ENCODE measurements around the gene CCS. TPM values are rescaled to one million over a fixed set of nuclear protein-coding genes. Genes with fewer than 3 reads are reported as not detected.

CCS gene
- total and polyA plus RNA-seq, 4 donors, result 25.7 to 287 (median 38.9) TPM

DNA sequence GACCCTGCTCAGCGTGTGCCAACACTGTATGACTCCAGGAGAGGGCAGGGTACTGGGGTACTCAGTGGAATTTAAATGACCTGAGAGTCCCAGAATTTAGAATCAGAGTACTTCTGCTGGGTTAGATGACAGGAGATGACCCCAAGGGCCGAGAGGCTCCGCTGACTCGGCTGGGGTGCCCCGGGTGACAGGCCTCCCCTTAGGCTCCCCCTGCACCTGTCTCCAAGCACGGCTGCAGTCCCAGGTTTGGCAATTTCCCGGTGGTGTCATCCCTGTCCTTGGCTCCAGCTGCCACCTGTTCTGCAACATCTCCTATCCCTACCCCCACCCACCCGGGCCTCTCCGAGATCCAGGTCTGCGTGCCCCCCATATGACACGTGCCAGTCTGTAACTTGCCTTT, 44.9 kb upstream of the CCS start:
- Histone ChIP-seq H3K4me1 (ENCODE audit: control insufficient read depth in 1 of 2, insufficient read depth in 2 of 2, low read length in 2 of 2) (no peaks in the 10 kb centered on the region), H3K36me3 (ENCODE audit: control insufficient read depth in 1 of 2, insufficient read depth in 2 of 2, low read length in 1 of 2) (no peaks in the 10 kb centered on the region), H3K9me3 (ENCODE audit: control insufficient read depth, low read length) (no peaks in the 10 kb centered on the region), H3K27me3 (ENCODE audit: control insufficient read depth in 1 of 2, insufficient read depth in 2 of 2, low read length in 1 of 2) (no peaks in the 10 kb centered on the region), H3K4me3 (ENCODE audit: low read length in 2 of 2) (no peak overlapping the region), H3K27ac (ENCODE audit: low read depth in 1 of 2, low read length in 2 of 2) (no peak overlapping the region)
- DNase-seq, result no peak
- intact Hi-C loops (cut with DNase I), result no loop called here
- ATAC-seq (ENCODE audit: low FRiP score), result no peak
- WGBS, 2 donors, result 49 to 62% methylated on average over 11 of the region's 11 CpGs

DNA sequence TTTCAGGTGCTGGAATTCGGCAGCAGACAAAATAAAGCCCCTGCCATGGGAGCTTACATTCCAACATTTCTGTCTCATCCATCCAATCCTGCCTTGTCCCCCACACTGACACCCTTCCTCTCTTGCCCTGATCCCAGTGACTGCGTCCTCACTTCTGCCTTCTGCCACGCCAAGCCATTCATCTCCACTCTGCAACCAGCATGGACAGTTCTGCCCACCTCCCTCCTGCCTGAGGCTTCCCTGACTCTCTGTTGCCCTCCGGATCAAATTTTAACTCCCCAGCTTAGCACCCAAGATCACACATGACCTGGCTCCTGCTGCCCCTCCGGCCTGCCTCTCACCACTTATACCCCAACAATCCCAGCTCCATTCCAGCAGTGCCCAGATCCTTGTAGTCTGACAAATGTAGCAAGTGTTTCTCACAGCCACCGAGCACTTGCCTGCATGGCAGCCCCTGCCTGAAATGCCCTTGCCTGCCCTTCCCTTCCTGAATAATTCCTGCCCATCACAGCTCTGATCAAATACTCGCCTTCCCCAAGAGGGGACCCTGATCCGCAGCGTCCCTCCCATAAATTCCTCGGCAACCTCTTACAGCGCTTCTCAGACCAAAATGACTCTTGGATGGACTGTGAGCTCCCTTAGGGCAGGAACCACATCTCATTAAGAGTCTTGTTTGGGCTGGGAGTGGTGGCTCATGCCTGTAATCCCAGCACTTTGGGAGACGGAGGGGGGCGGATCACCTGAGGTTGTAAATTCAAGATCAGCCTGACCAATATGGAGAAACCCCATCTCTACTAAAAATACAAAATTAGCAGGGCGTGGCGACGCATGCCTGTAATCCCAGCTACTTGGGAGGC, 44.0 kb upstream of the CCS start:
- H3K4me1 ChIP-seq (ENCODE audit: control insufficient read depth in 1 of 2, insufficient read depth in 2 of 2, low read length in 2 of 2), result no peaks in the 10 kb centered on the region
- no peak overlapping the region for H3K4me3 ChIP-seq (ENCODE audit: low read length in 2 of 2)
- ATAC-seq (ENCODE audit: low FRiP score), result no peak
- WGBS, 2 donors, result 56 to 58% methylated on average over 16 of the region's 16 CpGs
- no peaks in the 10 kb centered on the region for H3K9me3 ChIP-seq (ENCODE audit: control insufficient read depth, low read length)
- H3K27ac ChIP-seq (ENCODE audit: low read depth in 1 of 2, low read length in 2 of 2), result no peak overlapping the region
- intact Hi-C loops (cut with DNase I), result no loop called here
- DNase-seq, result no peak
- no peaks in the 10 kb centered on the region for H3K36me3 ChIP-seq (ENCODE audit: control insufficient read depth in 1 of 2, insufficient read depth in 2 of 2, low read length in 1 of 2)
- H3K27me3 ChIP-seq (ENCODE audit: control insufficient read depth in 1 of 2, insufficient read depth in 2 of 2, low read length in 1 of 2), result no peaks in the 10 kb centered on the region

DNA sequence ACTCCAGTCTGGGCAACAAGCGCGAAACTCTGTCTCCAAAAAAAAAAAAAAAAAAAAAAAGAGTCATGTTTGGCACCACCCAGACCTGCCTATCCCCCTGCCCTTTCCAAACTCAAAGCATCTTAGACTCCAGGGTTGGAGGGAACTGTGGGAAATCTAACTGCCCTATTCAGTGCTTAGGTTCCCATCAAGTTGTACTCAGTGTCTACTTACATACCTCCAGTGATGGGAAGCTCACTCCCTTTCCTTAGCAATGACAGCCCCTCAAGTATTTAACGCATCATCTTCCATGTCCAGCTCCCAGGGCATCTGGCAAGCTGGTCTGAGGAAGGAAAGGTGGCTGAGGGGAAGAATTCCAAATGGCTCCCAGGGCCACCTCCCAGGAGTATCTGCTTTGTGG, 43.3 kb upstream of the CCS start:
- H3K36me3 ChIP-seq (ENCODE audit: control insufficient read depth in 1 of 2, insufficient read depth in 2 of 2, low read length in 1 of 2), result no peaks in the 10 kb centered on the region
- intact Hi-C loops (cut with DNase I), result no loop called here
- ATAC-seq (ENCODE audit: low FRiP score), result no peak

DNA sequence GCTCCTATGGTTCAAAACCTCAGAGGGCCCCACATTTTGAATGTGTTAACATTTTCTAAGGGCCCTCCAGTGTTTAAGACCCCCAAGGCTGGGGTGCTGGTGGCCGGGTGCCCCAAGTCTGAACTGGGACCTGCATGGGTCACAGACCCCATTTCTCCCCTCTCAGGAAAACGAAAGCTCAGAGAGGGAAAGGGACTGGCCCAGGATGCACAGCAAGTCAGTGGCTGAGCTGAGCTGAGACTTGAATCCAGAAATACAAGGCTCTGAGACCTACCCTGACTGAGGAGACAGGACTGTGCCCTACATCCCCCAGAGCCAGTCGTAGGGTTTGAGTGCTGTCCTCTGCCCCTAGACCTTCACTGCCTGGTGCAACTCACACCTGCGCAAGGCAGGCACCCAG, 42.1 kb upstream of the CCS start:
- Histone ChIP-seq H3K27me3 (ENCODE audit: control insufficient read depth in 1 of 2, insufficient read depth in 2 of 2, low read length in 1 of 2) (no peaks in the 10 kb centered on the region), H3K27ac (ENCODE audit: low read depth in 1 of 2, low read length in 2 of 2) (no peak overlapping the region), H3K4me3 (ENCODE audit: low read length in 2 of 2) (no peak overlapping the region), H3K4me1 (ENCODE audit: control insufficient read depth in 1 of 2, insufficient read depth in 2 of 2, low read length in 2 of 2) (no peaks in the 10 kb centered on the region), H3K36me3 (ENCODE audit: control insufficient read depth in 1 of 2, insufficient read depth in 2 of 2, low read length in 1 of 2) (no peaks in the 10 kb centered on the region), H3K9me3 (ENCODE audit: control insufficient read depth, low read length) (no peaks in the 10 kb centered on the region)
- DNase-seq, result no peak
- intact Hi-C loops (cut with DNase I), result no loop called here
- no peak for ATAC-seq (ENCODE audit: low FRiP score)
- WGBS, 2 donors, result 92 to 96% methylated on average over 4 of the region's 4 CpGs

More for the DNA sequence above, 43.3 kb upstream of the CCS start:
- no peaks in the 10 kb centered on the region for H3K9me3 ChIP-seq (ENCODE audit: control insufficient read depth, low read length)
- no peak overlapping the region for H3K4me3 ChIP-seq (ENCODE audit: low read length in 2 of 2)
- H3K27ac ChIP-seq (ENCODE audit: low read depth in 1 of 2, low read length in 2 of 2), result no peak overlapping the region
- no peaks in the 10 kb centered on the region for H3K4me1 ChIP-seq (ENCODE audit: control insufficient read depth in 1 of 2, insufficient read depth in 2 of 2, low read length in 2 of 2)
- H3K27me3 ChIP-seq (ENCODE audit: control insufficient read depth in 1 of 2, insufficient read depth in 2 of 2, low read length in 1 of 2), result no peaks in the 10 kb centered on the region
- 93 to 97% methylated on average over 3 of the region's 3 CpGs for WGBS, 2 donors
- no peak for DNase-seq

DNA sequence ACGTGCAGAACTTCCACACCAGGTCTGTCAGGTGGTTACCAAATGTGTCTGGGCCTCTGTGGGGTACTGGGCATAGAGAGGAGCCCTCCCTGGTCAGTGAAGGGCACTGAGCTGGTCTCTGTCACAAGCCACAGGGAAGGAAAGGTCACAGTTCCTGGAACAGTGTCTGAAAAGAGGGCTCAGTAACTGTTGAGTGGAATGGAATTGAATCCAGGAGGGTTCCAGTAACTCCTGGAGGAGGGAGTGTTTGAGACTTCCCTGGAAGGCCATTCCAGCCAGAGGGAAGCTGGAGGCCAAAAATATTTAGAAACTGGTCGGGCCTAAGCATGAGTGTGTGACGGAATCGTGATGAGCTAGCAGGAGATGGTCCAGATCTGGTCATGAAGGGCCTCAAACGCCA, 38.4 kb upstream of the CCS start:
- no peak for DNase-seq
- no peaks in the 10 kb centered on the region for H3K9me3 ChIP-seq (ENCODE audit: control insufficient read depth, low read length)
- 82 to 83% methylated on average over 5 of the region's 5 CpGs for WGBS, 2 donors
- intact Hi-C loops (cut with DNase I), result no loop called here
- no peaks in the 10 kb centered on the region for H3K27me3 ChIP-seq (ENCODE audit: control insufficient read depth in 1 of 2, insufficient read depth in 2 of 2, low read length in 1 of 2)
- H3K36me3 ChIP-seq (ENCODE audit: control insufficient read depth in 1 of 2, insufficient read depth in 2 of 2, low read length in 1 of 2), result no peaks in the 10 kb centered on the region
- H3K4me3 ChIP-seq (ENCODE audit: low read length in 2 of 2), result no peak overlapping the region
- H3K4me1 ChIP-seq (ENCODE audit: control insufficient read depth in 1 of 2, insufficient read depth in 2 of 2, low read length in 2 of 2), result no peaks in the 10 kb centered on the region
- ATAC-seq (ENCODE audit: low FRiP score), result no peak
- H3K27ac ChIP-seq (ENCODE audit: low read depth in 1 of 2, low read length in 2 of 2), result no peak overlapping the region

DNA sequence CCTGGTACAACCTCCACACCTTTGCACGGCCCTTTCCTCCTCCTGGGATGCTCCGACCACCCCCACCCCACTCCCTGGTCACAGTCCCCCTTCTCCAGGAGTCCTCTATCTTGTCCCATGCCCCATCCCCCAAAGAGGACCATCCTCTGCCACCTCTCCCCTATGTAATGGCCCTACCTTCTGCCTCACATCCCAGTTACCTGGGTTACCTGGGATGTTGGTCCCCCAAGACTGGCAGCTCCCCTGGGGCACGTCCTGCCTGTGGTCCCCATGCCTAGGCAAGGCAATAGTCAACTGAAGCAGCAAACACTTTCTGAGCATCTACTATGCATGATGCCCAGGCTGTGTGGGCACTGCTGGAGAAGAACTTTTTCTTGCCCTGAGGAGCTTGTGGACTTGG, 37.6 kb upstream of the CCS start:
- intact Hi-C loops (cut with DNase I), result no loop called here
- ATAC-seq (ENCODE audit: low FRiP score) (no peak), DNase-seq (no peak)
- Histone ChIP-seq H3K9me3 (ENCODE audit: control insufficient read depth, low read length) (no peaks in the 10 kb centered on the region), H3K4me3 (ENCODE audit: low read length in 2 of 2) (no peak overlapping the region), H3K4me1 (ENCODE audit: control insufficient read depth in 1 of 2, insufficient read depth in 2 of 2, low read length in 2 of 2) (no peaks in the 10 kb centered on the region), H3K36me3 (ENCODE audit: control insufficient read depth in 1 of 2, insufficient read depth in 2 of 2, low read length in 1 of 2) (no peaks in the 10 kb centered on the region), H3K27ac (ENCODE audit: low read depth in 1 of 2, low read length in 2 of 2) (no peak overlapping the region), H3K27me3 (ENCODE audit: control insufficient read depth in 1 of 2, insufficient read depth in 2 of 2, low read length in 1 of 2) (no peaks in the 10 kb centered on the region)
- WGBS, 2 donors, result 80 to 88% methylated on average over 3 of the region's 3 CpGs

DNA sequence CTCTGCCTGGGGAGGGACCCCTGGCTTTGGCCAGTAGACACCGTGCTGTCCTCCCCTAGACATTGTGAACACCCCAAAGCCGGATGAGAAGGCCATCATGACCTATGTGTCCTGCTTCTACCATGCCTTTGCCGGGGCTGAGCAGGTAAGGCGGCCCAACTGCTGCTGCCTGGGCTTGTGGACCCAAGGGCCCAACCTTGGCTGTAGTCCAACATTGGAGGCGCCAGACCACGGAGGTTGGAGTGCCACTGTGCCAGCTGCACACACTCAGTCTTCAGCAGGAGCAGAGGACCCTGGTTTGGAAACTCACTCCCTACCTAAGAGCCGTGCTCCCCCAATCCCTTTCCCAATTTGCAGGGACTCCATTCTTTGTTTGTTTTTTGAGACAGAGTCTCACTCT, 36.9 kb upstream of the CCS start:
- Histone ChIP-seq H3K27ac (ENCODE audit: low read depth in 1 of 2, low read length in 2 of 2) (no peak overlapping the region), H3K27me3 (ENCODE audit: control insufficient read depth in 1 of 2, insufficient read depth in 2 of 2, low read length in 1 of 2) (no peaks in the 10 kb centered on the region), H3K36me3 (ENCODE audit: control insufficient read depth in 1 of 2, insufficient read depth in 2 of 2, low read length in 1 of 2) (no peaks in the 10 kb centered on the region), H3K4me3 (ENCODE audit: low read length in 2 of 2) (no peak overlapping the region), H3K9me3 (ENCODE audit: control insufficient read depth, low read length) (no peaks in the 10 kb centered on the region), H3K4me1 (ENCODE audit: control insufficient read depth in 1 of 2, insufficient read depth in 2 of 2, low read length in 2 of 2) (no peaks in the 10 kb centered on the region)
- ATAC-seq (ENCODE audit: low FRiP score) (no peak), DNase-seq (no peak)
- intact Hi-C loops (cut with DNase I), result no loop called here
- WGBS, 2 donors, result 78 to 80% methylated on average over 7 of the region's 7 CpGs

DNA sequence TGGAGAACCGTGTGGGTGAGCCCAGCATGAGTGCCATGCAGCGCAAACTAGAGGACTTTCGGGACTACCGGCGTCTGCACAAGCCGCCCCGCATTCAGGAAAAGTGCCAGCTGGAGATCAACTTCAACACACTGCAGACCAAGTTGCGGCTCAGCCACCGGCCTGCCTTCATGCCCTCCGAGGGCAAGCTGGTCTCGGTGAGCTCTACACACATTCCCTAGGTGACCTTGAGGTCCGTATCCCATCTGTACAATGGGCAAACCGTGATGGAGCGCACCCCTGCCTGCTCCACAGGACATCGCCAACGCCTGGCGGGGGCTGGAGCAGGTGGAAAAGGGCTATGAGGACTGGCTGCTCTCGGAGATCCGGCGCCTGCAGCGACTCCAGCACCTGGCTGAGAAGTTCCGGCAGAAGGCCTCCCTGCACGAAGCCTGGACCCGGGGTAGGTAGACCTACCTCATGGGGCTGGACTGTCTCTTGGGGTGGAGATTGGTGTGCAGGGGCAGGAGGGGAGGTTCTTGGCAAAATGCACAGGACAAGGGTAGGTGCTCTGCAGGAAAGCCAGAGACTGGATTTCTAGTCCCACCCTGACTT, 35.2 kb upstream of the CCS start:
- ATAC-seq (ENCODE audit: low FRiP score) (no peak), DNase-seq (no peak)
- 92 to 93% methylated on average over 24 of the region's 24 CpGs for WGBS, 2 donors
- Histone ChIP-seq H3K9me3 (ENCODE audit: control insufficient read depth, low read length) (no peaks in the 10 kb centered on the region), H3K4me3 (ENCODE audit: low read length in 2 of 2) (no peak overlapping the region), H3K27me3 (ENCODE audit: control insufficient read depth in 1 of 2, insufficient read depth in 2 of 2, low read length in 1 of 2) (no peaks in the 10 kb centered on the region), H3K4me1 (ENCODE audit: control insufficient read depth in 1 of 2, insufficient read depth in 2 of 2, low read length in 2 of 2) (no peaks in the 10 kb centered on the region), H3K36me3 (ENCODE audit: control insufficient read depth in 1 of 2, insufficient read depth in 2 of 2, low read length in 1 of 2) (no peaks in the 10 kb centered on the region), H3K27ac (ENCODE audit: low read depth in 1 of 2, low read length in 2 of 2) (no peak overlapping the region)
- intact Hi-C loops (cut with DNase I), result no loop called here

Measured in aorta (tissue), 5 donors.